GM21737 (cell line): ENCODE results near the gene C2CD2.
"Not testable (repeated sequence)": the region's sequence is repeated elsewhere in the genome, so short reads cannot be mapped to it uniquely, and the experiment has no call there.

Source experiments
- ATAC-seq: cut with Tn5 transposase; IDR thresholded peaks from one replicate; pipeline ENCODE4 v1.9.1; 2021; ENCODE audit warnings: mild to moderate bottlenecking, moderate library complexity; ENCODE audit not compliant: unreplicated experiment

C2CD2 gene

DNA sequence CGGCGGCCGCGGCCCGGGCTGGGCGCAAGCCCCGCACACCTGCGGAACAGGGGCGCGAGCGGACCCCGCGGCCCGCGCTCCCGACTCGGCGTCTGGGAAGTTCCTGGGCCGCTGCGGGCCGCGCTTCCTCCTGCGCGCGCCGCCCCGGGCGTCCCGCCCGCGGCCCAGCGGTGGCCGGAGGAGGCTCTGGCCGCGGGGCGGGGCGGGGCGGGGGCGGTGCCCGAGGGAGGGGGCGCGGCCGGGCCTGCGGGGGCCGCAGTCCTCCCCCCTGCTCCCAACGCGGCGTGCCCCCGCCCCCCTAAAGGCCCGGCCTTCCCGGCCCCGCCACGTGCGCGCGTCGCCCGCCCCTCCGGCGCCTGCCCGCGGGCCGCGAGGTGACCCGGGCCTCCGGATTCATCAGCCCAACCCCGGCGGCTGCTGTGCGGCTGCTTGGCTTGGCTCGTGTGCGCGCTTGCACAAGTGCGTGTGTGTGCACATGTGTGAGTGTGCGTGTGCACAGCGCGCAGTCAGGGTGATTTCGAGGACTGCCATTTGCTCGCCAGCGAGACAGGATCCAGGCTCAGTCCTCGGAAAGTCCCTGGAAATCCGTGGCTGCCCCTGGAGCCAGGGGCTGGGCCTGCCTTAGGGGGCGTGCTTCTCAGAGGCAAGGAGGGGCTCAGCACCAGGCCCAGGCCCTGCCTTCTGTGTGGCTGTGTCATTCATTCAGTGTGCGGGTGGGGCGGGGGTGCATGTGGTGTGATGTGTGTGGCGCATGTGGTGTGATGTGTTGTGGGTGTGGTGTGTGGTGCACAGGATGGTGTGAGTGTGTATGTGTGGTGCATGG lies at the start of gene C2CD2:
C2CD2 (minus strand) TSS at position 188 of the 823 bp plus-strand sequence. CDS start 370 bp downstream, outside the sequence.
- no peak for ATAC-seq

DNA sequence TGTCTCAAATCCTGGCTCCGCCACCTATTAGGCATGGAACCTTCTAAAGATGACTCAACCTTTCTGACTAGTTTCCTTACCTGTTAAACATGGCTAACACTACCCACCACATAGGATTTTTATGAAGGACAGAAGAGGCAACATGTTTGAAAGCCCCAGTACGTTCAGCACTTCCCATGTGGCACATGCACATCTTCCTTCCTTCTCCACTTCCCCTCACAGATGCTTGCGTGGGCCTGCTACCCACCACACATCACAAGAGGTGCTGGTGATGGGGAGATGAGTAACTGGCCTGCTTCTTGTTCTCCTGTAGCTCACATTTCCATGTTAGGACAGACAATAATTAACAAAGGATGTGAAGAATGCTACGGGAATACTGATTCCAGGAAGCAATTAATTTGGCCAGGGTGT lies 49.2 kb upstream of the C2CD2 start:
- no peak for ATAC-seq

DNA sequence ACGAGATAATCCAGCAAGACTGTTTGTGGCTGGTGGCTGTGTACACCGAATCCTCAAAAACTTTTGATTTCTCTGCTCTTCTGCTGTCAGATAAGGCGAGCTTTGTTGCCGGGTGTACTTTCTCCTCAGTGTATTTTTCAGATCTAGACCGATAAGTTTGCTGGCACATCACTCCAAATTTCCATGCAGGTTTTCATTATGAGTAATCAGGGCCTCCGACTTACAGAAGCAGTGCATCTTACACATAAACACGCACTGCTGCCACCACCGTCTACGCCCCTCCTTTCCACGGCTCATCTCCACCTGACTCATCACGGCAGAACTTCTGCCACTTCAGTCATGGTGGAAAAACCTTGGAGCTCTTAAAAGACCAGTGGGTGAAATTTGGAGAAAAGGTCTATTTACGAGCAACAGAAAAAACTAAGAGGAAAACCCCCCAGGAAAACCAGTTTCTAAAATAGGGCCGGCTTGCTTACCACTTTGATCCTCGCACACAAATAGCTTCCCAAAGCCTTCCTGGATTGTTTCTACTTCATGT lies 48.7 kb upstream of the C2CD2 start:
- ATAC-seq: peak; percentile 55

DNA sequence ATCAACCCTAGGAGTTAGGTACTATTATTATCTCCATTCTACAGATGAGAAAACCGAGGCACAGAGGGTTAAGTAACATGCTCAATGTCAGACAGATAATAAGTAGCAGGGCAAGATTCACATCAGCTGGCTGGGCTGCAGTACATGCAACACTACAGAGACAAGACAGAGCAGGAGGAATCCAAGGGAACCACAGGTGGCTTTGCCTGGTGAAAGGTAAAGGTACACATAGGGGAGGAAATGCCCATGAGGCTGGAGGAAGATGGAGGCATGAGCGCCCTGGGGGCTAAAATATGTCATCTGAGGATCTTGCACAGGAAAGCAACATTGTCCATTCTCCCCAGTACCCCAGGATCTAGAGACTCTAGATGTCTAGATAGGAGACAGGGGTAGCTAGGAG lies 48.0 kb upstream of the C2CD2 start:
- no peak for ATAC-seq

DNA sequence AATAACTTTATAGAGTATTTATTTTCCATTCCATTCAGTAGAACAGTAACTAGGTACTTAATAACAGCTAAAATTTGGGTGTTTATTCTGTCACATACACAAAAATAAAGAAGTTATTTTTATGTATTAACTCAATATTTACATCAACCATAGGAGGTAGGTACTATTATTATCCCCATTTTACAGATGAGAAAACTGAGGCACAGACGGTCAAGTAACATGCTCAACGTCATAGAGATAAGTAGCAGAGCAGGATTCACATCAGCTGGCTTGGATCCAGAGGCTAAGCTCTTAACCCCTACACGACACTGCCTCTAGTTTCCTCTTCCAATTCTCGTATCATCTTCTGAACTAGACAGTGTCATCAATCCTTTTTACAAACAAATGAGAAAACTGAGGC lies 47.1 kb upstream of the C2CD2 start:
- ATAC-seq: no peak

DNA sequence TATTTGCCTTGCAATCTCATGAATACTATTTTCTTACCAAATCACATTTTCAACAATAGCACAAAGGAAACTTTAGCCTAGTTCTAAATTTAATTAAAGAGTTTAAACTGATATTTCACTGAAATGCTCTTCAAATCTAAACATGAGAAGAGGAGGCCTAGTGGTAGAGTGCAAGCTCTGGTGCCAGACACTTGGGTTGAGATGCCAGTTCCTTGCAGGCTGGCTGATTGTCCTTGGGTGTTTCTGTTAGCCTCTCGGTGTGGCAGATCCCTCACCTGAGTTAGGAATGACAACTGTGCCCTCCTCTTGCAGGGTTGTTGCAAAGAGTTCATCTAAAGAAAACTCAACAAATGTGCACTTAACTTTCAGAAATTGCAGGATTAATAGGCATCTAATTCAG lies 43.8 kb upstream of the C2CD2 start:
- ATAC-seq: no peak

DNA sequence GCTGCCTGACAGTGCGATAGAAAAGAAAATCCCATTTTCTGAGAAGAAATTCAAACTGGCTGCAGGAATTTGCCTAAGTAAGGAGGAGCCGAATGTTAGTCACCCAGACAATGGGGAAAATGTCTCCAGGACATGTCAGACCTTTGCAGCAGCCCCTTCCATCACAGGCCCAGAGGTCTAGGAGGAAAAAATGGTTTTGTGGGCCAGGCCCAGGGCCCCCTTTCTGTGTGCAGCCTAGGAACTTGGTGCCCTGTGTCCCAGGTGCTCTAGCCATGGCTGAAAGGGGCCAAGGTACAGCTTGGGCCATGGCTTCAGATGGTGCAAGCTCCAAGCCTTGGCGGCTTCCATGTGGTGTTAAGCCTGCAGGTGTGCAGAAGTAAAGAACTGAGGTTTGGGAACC lies 41.8 kb upstream of the C2CD2 start:
- ATAC-seq: no peak

DNA sequence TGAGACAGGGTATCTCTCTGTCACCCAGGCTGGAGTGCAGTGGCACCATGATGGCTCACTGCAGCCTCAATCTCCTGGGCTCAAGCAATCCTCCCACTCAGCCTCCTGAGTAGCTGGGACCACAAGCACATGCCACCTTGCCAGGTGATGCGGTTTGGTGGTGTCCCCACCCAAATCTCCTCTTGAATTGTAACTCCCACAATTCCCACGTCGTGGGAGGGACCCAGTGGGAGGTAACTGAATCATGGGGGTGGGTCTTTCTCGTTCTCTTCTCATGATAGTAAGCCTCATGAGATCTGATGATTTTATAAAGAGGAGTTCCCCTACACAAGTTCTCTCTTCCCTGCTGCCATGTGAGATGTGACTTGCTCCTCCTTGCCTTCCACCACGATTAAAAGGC lies 40.8 kb upstream of the C2CD2 start:
- not testable (repeated sequence) for ATAC-seq

DNA sequence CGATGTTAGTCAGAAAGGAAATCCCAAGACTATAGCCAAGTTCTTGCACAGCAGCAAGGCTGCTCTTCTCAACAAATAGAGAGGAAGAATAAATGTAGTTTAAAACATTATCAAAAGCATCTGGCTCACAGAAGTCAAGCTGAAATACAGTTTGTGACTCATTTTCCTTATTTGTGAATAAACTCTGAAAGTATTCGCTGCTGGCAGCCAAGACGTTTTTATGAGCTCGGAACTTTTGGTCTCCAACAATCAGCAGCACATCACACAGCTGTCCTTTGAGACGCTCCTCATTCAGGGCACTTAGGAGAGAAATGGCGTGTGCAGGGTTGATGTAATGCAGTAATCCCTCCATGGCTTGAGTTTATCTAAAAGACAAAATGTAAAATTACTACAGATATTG lies 39.9 kb upstream of the C2CD2 start:
- no peak for ATAC-seq

DNA sequence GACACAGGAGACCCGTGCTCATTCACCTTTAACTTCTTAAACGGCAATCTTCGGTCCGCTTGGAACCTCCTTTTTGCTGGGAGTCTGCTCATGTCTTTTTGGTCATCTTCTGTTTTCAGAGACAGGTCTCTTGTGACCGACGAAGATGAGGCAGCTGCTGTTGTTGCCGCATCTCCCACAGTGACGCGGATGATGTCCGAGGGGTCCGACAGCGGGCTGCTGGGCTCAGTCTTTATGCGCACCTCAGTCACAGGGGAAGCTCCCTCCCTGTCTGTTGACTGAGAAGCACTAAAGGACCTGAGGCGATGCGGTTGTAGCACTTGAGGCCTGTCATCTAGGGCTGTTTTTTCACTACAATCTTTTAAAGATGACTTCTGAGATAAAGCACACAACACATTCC lies 38.8 kb upstream of the C2CD2 start:
- ATAC-seq: no peak

DNA sequence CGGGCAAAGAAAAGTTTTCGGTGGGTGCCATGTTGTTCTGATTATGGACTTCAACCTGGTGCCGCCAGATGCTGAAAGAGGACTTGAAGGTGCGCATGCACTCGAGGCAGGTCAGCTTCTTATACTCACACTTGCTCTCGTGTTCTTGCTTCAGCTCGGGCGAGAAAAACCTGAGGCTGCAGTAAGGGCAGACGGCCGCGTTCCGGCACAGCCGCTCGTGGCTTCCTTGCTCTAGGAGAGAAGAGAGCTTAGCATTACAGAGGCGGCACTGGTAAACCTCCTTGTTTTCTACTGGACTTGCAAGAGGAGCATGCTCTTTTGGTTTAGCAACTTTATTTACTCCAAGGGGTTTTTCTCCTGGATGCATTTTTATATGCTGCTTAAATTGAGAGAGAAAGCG lies 37.8 kb upstream of the C2CD2 start:
- no peak for ATAC-seq

DNA sequence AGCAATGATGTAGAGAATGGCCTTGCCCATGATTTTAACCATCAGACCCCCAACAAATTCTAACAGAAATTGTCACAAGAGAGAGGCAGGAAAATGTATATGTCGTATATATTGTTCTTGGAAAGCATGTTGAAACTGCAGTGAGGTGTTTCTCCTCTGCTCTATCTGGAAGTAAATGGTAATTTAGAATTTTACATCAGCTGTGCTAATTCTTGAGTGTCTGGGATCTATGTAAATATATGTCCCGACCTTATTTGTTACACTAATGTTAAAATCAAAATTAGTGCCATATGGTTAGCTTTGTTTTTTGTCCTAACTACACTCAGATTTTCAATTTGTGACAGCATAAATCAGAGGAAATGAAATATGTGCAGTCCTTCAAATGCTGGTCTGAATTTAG lies 35.9 kb upstream of the C2CD2 start:
- no peak for ATAC-seq

DNA sequence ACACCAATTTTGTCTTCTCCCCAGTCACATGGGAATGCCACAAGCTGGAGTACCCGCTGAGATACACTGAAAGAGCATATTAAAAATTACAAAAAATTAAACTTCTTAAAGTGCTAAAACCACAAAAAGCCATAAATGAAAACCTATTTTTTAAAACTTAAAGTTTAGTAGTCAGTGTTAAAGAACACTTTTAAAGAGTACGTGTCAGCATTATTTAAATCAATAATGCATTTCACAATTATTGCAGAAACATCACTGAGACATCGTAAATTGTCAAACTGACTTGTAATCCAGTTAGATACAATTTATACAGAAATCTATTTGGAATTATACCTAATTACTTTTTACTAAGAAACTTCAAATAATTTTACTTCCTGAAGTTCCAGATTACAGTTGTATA lies 33.5 kb upstream of the C2CD2 start:
- no peak for ATAC-seq

DNA sequence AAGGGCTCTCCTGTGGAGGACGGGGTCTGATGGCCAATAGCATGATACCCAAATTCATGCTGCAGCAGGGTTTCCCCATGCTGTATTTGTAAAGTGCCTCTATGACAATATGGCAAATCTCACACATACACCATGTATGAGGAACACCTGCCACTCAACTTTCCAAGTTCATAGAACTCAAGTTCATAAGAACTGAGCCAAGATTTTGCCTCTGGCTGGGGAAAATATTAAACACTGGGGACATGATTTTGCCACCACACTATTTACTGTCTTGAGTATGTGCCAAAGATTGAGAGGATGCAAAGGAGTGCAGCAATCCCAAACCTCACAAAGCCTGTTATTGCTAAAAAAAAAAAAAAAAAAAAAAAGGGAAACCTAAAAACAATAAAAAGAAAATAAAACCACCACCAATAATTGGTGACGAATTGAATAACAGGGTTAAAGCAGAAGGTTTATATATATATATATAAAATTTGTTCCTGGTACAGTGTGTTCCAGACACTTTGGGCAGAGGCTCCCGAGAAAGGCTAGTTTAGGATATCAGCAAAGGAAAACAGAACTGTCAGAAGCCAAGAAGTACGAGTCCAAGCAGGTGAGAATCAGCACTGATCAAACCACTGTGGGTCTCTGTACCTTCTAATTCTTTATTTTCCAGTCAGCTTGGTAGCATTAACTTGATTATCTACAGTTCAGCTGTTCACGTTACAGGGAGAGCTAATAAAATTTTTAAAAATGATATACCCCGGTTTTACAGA lies 32.0 kb upstream of the C2CD2 start:
- no peak for ATAC-seq

DNA sequence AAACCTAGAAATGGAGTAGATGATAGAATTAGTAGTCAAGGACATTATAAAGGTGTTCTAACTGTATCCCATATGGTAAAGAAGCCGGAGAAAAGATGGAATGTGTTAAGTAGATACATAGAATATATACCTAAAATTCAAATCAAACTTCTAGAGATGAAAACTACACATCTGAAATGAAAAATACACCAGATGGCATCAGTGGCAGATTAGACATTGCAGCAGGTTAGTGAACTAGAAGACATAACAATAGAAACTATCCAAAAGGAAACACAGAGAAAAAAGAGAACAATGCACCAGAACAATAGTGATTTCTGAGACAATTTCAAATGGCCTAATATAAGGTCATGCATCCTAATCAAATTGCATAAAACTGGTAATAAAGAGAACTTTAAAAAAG lies 29.4 kb upstream of the C2CD2 start:
- no peak for ATAC-seq

DNA sequence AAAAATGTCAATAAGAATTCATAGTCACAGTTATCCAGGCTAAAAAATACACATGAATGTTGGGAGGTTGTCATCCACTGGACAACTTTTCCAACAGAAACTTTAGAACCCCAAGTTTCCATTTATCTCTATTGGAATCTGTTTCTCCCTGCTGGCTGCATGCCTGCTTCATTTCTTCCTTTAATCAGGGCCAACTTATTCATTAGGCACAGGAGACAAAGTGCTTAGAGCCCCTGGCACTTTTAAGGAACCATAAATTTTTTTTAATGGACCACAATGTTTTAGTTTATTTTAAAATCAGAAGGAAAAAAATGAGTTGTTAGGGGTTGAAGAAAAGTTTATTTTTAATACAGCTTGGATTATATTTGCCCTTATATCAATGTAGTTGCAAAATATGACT lies 26.7 kb upstream of the C2CD2 start:
- no peak for ATAC-seq

DNA sequence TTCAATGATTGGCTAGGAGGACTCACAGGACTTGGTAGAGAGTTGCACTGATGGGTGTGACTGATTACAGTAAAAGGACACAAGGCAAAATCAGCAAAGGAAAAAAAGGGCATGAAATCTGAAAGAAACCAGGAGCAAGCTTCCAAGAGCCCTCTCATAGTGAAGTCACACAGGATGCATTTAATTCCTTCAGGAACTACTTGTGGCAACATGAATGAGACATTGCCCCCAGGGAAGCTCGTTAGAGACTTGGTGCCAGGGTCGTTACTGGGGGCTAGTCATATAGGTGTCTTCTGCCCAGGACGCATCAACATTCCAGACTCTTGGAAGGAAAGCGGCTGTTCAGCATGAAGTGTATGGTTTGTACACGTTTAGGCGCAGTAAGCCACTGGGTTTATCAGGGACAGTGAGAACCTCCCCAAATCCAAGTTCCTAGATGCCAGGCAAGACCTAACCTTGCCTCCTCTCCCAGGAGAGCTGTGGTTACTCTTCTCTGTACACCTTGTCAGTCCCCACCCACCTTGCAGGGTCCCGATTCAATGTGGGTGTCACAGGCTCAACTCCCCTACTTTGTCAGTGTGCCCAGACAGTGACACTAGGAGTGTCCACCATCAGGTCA lies 26.0 kb upstream of the C2CD2 start:
- no peak for ATAC-seq

DNA sequence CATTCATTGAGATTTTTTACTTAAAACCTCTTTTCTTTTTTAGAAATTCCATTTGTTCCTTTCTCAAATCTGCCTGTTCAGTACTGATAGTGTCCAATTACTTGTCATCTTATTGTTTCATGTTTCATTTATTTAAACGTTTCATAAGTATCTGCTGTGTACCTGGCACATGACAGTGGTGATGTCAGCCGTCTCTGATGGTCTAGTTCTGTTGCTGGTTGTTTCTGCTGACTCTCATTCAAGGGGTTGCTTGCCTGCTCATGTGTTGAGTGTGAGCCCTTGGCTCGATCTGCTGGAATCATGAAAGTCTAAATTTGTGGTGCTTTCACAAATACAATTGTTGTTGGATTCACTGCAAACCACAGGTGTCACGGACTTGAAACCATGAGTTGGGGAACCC lies 25.5 kb upstream of the C2CD2 start:
- no peak for ATAC-seq

DNA sequence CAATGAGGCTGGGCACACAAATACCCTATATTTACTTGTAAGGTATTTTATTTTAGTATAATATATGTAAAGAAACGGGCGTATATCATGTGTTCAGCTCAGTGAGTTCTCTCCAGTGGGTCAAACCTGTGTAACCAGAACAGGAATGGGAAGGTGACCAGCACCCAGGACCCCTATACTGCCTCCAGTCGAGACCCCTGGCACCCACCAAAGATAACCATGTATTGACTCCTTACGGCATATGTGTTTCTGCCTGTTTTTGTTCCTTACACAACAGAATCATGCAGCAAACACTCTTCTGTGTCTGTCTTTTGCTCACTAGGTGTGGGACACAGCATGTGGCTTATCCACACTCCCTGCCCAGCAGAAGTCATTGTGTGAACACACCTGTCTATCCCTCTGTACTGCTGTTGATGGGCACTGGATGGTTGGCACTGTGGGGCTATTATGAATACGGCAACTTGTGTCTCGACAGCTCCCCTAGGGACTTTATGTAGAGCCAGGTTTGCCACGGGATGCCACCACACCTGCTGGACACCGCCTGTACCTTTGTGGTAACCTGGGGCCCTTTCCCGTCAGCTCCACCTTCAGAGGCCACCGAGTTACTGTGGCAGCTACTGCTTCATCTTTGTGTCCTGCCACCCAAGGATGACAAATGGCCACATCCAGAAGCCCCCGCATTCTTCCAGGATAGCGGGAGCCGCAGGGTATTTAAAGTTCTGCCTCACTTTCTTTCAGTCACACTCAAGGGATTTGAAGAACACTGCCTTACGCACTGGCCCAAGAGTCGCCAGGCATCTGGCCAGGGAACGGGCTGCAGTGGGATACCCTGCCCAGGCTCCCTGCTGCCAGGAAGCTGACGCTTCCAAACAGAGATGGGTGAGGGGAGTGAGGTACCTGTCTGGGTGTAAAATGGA lies 23.5 kb upstream of the C2CD2 start:
- no peak for ATAC-seq

DNA sequence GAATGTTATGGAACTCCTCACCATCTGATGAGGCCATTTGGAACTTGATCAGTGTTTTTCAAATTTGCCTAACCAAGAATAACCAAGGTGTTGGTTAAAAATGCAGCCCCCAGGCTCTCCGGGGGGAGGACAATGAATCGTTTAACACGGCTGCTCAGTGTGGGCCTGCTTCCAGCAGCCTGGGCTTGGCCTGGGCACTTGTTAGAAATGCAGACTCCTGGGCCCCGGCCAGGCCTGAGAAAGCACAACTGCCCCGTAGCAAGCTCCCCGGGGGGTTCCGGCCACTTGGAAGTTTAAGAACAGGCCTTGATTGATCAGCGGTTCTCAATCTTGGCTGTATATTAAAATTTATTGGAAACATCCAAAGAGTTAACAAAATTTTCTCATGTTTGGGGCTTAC lies 22.8 kb upstream of the C2CD2 start:
- ATAC-seq: no peak
